ENCODE measurements around the gene SPARCL1. TPM values are rescaled to one million over a fixed set of nuclear protein-coding genes. Genes with fewer than 3 reads are reported as not detected.
"Not testable (repeated sequence)": the region's sequence is repeated elsewhere in the genome, so short reads cannot be mapped to it uniquely, and the experiment has no call there.

The SPARCL1 gene
- total RNA-seq, 4 donors from 2014 or later, result 1,025 to 1,777 (median 1,327) TPM

DNA sequence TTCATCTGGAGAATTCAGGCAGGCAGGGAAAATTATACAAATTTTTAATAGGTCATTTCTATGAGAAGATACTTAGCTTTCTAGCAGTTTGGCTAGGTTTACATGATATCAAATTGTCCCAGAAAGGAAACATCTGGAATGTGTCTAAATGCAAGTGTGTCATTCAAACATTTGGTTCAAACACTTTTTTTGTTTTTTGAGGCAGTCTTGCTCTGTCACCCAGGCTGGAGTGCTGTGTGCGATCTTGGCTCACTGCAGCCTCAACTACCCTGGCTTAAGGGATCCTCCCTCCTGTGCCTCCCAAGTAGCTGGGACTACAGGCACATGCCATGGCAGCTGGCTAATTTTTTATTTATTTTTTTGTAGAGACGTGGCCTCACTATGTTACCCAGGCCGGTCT lies 31.6 kb downstream of the SPARCL1 start:
- intact Hi-C loops (cut with DNase I; ENCODE audit: low total_unique reads), result no loop called here
- Histone ChIP-seq H3K4me3 (no peak overlapping the region), H3K4me1 (peaks cover 0 to 14% of the 10 kb centered on the region in 2 donors), H3K9me3 (no peaks in the 10 kb centered on the region), H3K27ac (peak overlapping the region; percentile 84 to 99), H3K36me3 (no peaks in the 10 kb centered on the region), H3K27me3 (no peaks in the 10 kb centered on the region)
- TF ChIP-seq, protein P1, sequence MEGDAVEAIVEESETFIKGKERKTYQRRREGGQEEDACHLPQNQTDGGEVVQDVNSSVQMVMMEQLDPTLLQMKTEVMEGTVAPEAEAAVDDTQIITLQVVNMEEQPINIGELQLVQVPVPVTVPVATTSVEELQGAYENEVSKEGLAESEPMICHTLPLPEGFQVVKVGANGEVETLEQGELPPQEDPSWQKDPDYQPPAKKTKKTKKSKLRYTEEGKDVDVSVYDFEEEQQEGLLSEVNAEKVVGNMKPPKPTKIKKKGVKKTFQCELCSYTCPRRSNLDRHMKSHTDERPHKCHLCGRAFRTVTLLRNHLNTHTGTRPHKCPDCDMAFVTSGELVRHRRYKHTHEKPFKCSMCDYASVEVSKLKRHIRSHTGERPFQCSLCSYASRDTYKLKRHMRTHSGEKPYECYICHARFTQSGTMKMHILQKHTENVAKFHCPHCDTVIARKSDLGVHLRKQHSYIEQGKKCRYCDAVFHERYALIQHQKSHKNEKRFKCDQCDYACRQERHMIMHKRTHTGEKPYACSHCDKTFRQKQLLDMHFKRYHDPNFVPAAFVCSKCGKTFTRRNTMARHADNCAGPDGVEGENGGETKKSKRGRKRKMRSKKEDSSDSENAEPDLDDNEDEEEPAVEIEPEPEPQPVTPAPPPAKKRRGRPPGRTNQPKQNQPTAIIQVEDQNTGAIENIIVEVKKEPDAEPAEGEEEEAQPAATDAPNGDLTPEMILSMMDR (IDR thresholded peaks at IDR 0.05), result no peak
- no peak for TF ChIP-seq POLR2A (IDR thresholded peaks at IDR 0.05)
- no peak for DNase-seq

DNA sequence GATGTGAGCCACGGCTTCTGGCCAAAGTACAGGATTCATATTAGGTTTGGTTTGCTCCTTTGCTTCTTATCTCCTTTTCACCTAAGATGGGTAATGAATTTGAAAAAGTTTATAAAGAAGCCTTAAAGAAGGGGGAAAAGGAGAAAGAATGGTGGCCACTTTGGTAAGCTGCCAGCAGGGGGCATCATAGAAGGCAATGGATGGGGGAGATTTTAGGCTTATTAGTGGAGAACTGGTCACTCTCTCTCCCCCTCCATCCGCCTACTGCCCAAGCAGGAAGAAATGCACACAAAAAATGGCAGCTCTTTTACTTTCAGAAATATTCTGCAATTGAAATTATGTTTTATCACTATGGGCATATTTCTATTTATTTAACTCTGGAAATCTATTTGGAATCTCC lies 32.0 kb downstream of the SPARCL1 start:
- Histone ChIP-seq H3K4me1 (peaks cover 0 to 10% of the 10 kb centered on the region in 2 donors), H3K9me3 (no peaks in the 10 kb centered on the region), H3K27me3 (no peaks in the 10 kb centered on the region), H3K36me3 (no peaks in the 10 kb centered on the region), H3K4me3 (no peak overlapping the region), H3K27ac (peak overlapping the region; percentile 84 to 99)
- intact Hi-C loops (cut with DNase I; ENCODE audit: low total_unique reads), result no loop called here
- no peak for TF ChIP-seq POLR2A (IDR thresholded peaks at IDR 0.05)
- TF ChIP-seq, protein P1 (IDR thresholded peaks at IDR 0.05), result peak in 1 of 4 experiments; percentile 18
- no peak for DNase-seq

GRCh38 chr4:87493115-87493514 lies 36.1 kb downstream of the SPARCL1 start:
- H3K4me1 ChIP-seq, result no peaks in the 10 kb centered on the region
- DNase-seq, result no peak
- H3K4me3 ChIP-seq, result no peak overlapping the region
- H3K36me3 ChIP-seq, result no peaks in the 10 kb centered on the region
- no peaks in the 10 kb centered on the region for H3K27me3 ChIP-seq
- intact Hi-C loops (cut with DNase I; ENCODE audit: low total_unique reads), result no loop called here
- no peaks in the 10 kb centered on the region for H3K9me3 ChIP-seq
- H3K27ac ChIP-seq, result peak overlapping the region; percentile 53 to 81
- TF ChIP-seq, protein P1 (IDR thresholded peaks at IDR 0.05), result no peak
- no peak for TF ChIP-seq POLR2A (IDR thresholded peaks at IDR 0.05)

DNA sequence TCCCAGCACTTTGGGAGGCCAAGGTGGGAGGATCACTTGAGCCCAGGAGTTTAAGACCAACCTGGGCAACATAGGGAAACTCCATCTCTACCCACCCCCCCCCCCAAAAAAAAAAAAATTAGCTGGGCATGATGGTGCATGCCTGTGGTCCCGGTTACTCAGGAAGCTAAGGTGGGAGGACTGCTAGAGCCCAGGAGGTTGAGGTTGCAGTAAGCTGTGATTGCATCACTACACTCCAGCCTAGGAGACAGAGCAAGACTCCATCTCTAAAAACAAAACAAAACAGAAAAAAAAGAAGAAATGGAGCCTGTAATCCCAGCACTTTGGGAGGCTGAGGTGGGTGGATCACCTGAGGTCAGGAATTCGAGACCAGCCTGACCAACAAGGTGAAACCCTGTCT lies 37.3 kb downstream of the SPARCL1 start:
- H3K36me3 ChIP-seq; H3K4me3 ChIP-seq; H3K4me1 ChIP-seq; intact Hi-C loops (cut with DNase I; ENCODE audit: low total_unique reads); H3K27me3 ChIP-seq; H3K9me3 ChIP-seq; DNase-seq: not testable (repeated sequence)
- peak overlapping the region; percentile 53 to 81 for H3K27ac ChIP-seq

- TF ChIP-seq POLR2A (IDR thresholded peaks at IDR 0.05), result no peak
- TF ChIP-seq, protein P1 (IDR thresholded peaks at IDR 0.05), result no peak
- Histone ChIP-seq H3K36me3 (no peaks in the 10 kb centered on the region), H3K4me1 (no peaks in the 10 kb centered on the region), H3K27me3 (no peaks in the 10 kb centered on the region), H3K9me3 (no peaks in the 10 kb centered on the region), H3K27ac (peak overlapping the region in 1 of 2 donors; percentile 81), H3K4me3 (no peak overlapping the region)
- no peak for DNase-seq
- intact Hi-C loops (cut with DNase I; ENCODE audit: low total_unique reads), result no loop called here
These were observed 37.7 kb downstream of the SPARCL1 start for GRCh38 chr4:87491436-87491835.
